Prostate gland (tissue), 2 donors: ENCODE measurements around the gene NHLRC2. TPM values are rescaled to one million over a fixed set of nuclear protein-coding genes. Genes with fewer than 3 reads are reported as not detected.
A peak's percentile ranks its signal among the peaks of the same experiment; 100 is the strongest.

Source experiments
- DNase-seq: peaks from one replicate; pipeline ENCODE4 v3.0.0-alpha.2; 2019; ENCODE audit warnings: low spot score
- H3K27ac ChIP-seq, 2 donors: fragments of 200-600 bp; sonication (generic); 2 replicates each; pipeline ENCODE4 v1.5.1; 2017 to 2019
- H3K27me3 ChIP-seq: fragments of 200-600 bp; sonication (generic); replicated peaks from 2 replicates; pipeline ENCODE4 v1.5.1; 2019; ENCODE audit not compliant: insufficient read depth
- H3K36me3 ChIP-seq, 2 donors: fragments of 200-600 bp; sonication (generic); 1 replicate in 1 of 2; 2 replicates in 1 of 2; pipeline versions ENCODE4 v1.5.1 to v1.8.1; 2017 to 2019
- H3K4me1 ChIP-seq: fragments of 200-600 bp; sonication (generic); replicated peaks from 2 replicates; pipeline ENCODE4 v1.5.1; 2019
- H3K4me3 ChIP-seq, 2 donors: fragments of 200-600 bp; sonication (generic); 2 replicates each; pipeline ENCODE4 v1.5.1; 2017 to 2019
- H3K9me3 ChIP-seq: fragments of 200-600 bp; sonication (generic); 2 replicates; pipeline ENCODE4 v1.5.1; 2017
- CTCF ChIP-seq, 4 experiments: fragments of 200-600 bp in 2 of 4; fragments of 450-650 bp in 2 of 4; sonication (generic) in 2 of 4; IDR thresholded peaks; 1 replicate in 3 of 4; 2 replicates in 1 of 4; pipeline ENCODE4 v1.5.1; 2016 to 2019; ENCODE audit warnings: antibody characterized with exemption in 4 of 4, mild to moderate bottlenecking in 2 of 4, moderate library complexity in 2 of 4
- POLR2A ChIP-seq: fragments of 450-650 bp; IDR thresholded peaks from one replicate; pipeline ENCODE4 v1.6.1; 2016; ENCODE audit warnings: antibody characterized with exemption, mild to moderate bottlenecking
- POLR2AphosphoS5 ChIP-seq: sonication (generic); formaldehyde crosslinking; IDR thresholded peaks from one replicate; pipeline ENCODE4 v1.6.1; 2017; ENCODE audit warnings: antibody characterized with exemption
- WGBS: methylation state at CpG from one replicate; pipeline ENCODE4 v1.1.5; 2018; 5-methylcytosine and 5-hydroxymethylcytosine counted together
- intact Hi-C: fragments of 100-400 bp; cut with DNase I; formaldehyde crosslinking; loops from one replicate; pipeline ENCODE4 v1.14.2; 2022
- total RNA-seq, 2 donors: library from RNA; depleted of rRNA; stranded (reverse); fragments of >200 nt; gene quantifications; one replicate each; pipeline ENCODE4 v1.1.0, GENCODE V29; 2016

Gene NHLRC2
- total RNA-seq, 2 donors from 2014 or later, result 49.4 to 89.5 TPM

- DNase-seq, result no peak
- Histone ChIP-seq H3K9me3 (no peaks in the 10 kb centered on the region), H3K36me3 (no peaks in the 10 kb centered on the region), H3K27ac (no peak overlapping the region), H3K4me3 (no peak overlapping the region), H3K4me1 (peaks cover 6% of the 10 kb centered on the region), H3K27me3 (no peaks in the 10 kb centered on the region)
- WGBS, result 83% methylated on average over 3 of the region's 3 CpGs
- TF ChIP-seq CTCF (IDR thresholded peaks at IDR 0.05), result no peak
- TF ChIP-seq POLR2AphosphoS5, result no peak
- no peak for TF ChIP-seq POLR2A
- intact Hi-C loops, result no loop called here
Measured at GRCh38 chr10:113920114-113920513, 65.7 kb downstream of the NHLRC2 start.

GRCh38 chr10:113920875-113921274 is 66.4 kb downstream of the NHLRC2 start:
- intact Hi-C loops, result no loop called here

GRCh38 chr10:113921561-113922370 is 67.3 kb downstream of the NHLRC2 start:
- H3K27me3 ChIP-seq, result no peaks in the 10 kb centered on the region
- peak; percentile 19 for DNase-seq
- peaks cover 6% of the 10 kb centered on the region for H3K4me1 ChIP-seq
- intact Hi-C loops, result no loop called here
- no peak overlapping the region for H3K4me3 ChIP-seq
- no peaks in the 10 kb centered on the region for H3K9me3 ChIP-seq
- TF ChIP-seq POLR2A (no peak), CTCF (IDR thresholded peaks at IDR 0.05) (no peak), POLR2AphosphoS5 (peak; percentile 62)
- peak overlapping the region in 1 of 2 donors; percentile 59 for H3K27ac ChIP-seq
- H3K36me3 ChIP-seq, result no peaks in the 10 kb centered on the region
- whole genome bisulfite sequencing, result 40% methylated on average over 5 of the region's 5 CpGs

More at GRCh38 chr10:113920875-113921274, 66.4 kb downstream of the NHLRC2 start:
- Histone ChIP-seq H3K4me3 (no peak overlapping the region), H3K27me3 (no peaks in the 10 kb centered on the region), H3K36me3 (no peaks in the 10 kb centered on the region), H3K9me3 (no peaks in the 10 kb centered on the region), H3K27ac (no peak overlapping the region), H3K4me1 (peaks cover 6% of the 10 kb centered on the region)
- 18% methylated on average over 3 of the region's 3 CpGs for WGBS
- DNase-seq, result no peak
- no peak for TF ChIP-seq POLR2AphosphoS5
- no peak for TF ChIP-seq CTCF (IDR thresholded peaks at IDR 0.05)
- TF ChIP-seq POLR2A, result no peak

GRCh38 chr10:113922787-113923570 is 68.5 kb downstream of the NHLRC2 start:
- 35% methylated on average over 8 of the region's 8 CpGs for WGBS
- Histone ChIP-seq H3K27me3 (no peaks in the 10 kb centered on the region), H3K36me3 (no peaks in the 10 kb centered on the region), H3K4me3 (no peak overlapping the region), H3K4me1 (peaks cover 6% of the 10 kb centered on the region), H3K27ac (peak overlapping the region in 1 of 2 donors; percentile 59), H3K9me3 (no peaks in the 10 kb centered on the region)
- no peak for TF ChIP-seq POLR2A
- no peak for TF ChIP-seq POLR2AphosphoS5
- TF ChIP-seq CTCF (IDR thresholded peaks at IDR 0.05), result no peak
- intact Hi-C loops, result no loop called here
- DNase-seq, result no peak
